Measurements from ENCODE around the gene ISL1. TPM values are rescaled to one million over a fixed set of nuclear protein-coding genes. Genes with fewer than 3 reads are reported as not detected.

ISL1 gene
- total RNA-seq, 1 donor from 2014 or later = not detected

DNA sequence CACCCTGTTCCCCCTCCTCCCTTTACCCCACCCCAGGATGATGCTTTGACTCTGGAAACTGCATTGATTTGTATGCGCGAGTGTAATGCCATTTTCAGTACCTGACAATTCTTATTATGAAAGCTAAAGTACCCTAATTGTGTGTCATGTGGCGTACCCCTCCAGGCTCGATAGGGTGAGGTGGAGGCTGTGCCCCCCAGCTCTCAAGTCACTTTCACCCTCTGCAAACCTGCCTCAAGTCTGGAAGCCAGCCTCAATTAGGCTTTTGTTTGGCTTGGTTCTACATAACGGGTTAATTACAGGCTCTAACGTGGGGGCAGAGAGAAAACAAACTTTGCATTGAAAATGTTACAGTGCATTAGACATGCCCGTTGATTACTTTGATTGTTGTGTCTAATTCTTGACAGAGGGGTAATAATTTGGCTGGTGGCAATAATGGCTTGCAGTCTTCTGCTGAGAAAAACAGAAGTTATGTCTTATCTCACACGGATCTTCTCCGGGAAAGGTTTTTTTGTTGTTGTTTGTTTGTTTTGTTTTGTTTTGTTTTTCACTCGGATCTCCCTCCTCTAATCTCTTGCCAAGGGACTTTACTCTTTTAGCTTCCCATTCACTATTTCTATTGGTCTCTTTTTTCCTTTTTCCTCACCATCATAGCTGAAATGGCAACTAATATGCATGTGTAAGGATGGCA lies 12.6 kb downstream of the ISL1 start:
- H3K9me3 ChIP-seq (ENCODE audit: low read depth) = no peaks in the 10 kb centered on the region
- no peak overlapping the region for H3K4me3 ChIP-seq
- H3K4me1 ChIP-seq = peaks cover 33% of the 10 kb centered on the region
- H3K36me3 Mint-ChIP-seq = no peaks in the 10 kb centered on the region
- no peak for DNase-seq (ENCODE audit: low spot score)
- H3K79me2 ChIP-seq (ENCODE audit: low read depth) = no peaks in the 10 kb centered on the region
- H3K4me3 Mint-ChIP-seq = no peak overlapping the region
- H4K20me1 ChIP-seq (ENCODE audit: low read depth) = peaks cover 92% of the 10 kb centered on the region
- H3K27me3 ChIP-seq = peaks cover 100% of the 10 kb centered on the region
- H3K9ac ChIP-seq = no peak overlapping the region
- H2AFZ ChIP-seq (replicated peaks) = no peak overlapping the region
- peaks cover 14% of the 10 kb centered on the region for H3K4me1 Mint-ChIP-seq
- H3K27ac ChIP-seq = no peak overlapping the region
- H3K9me3 Mint-ChIP-seq = no peaks in the 10 kb centered on the region
- TF ChIP-seq CTCF (IDR thresholded peaks at IDR 0.05) (no peak), EZH2 (IDR thresholded peaks at IDR 0.05) (peak; percentile 19), EZH2phosphoT487 (IDR thresholded peaks at IDR 0.05) (no peak)
- peaks cover 34% of the 10 kb centered on the region for H3F3A ChIP-seq (ENCODE audit: low read depth)
- no peaks in the 10 kb centered on the region for H3K36me3 ChIP-seq
- peaks cover 87% of the 10 kb centered on the region for H3K27me3 Mint-ChIP-seq (ENCODE audit: insufficient read depth, low read depth)
- no peak overlapping the region for H3K4me2 ChIP-seq
- H3K27ac Mint-ChIP-seq = no peak overlapping the region

DNA sequence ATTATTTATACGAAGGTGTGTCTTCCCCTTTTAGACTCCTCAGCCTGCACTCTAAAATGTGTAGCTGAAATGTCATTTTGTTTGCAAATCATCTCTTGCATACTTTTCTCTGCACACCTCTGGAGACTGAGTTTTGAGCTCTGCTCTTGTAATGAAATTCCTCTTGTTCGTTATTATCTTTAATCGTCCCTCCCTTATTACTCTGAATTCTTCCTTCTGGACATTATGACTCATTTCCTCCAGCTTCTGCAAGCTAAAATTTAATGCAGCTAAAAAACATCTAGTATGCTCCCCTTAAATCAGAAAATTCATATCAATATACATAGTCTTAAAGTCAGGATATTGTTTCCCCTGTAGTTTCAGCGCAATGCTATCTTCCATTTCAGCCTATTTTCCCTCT lies 13.5 kb downstream of the ISL1 start:
- Histone ChIP-seq H3K27me3 (peaks cover 100% of the 10 kb centered on the region), H3K9ac (no peak overlapping the region), H2AFZ (replicated peaks) (no peak overlapping the region), H3K4me1 (peaks cover 33% of the 10 kb centered on the region), H3K36me3 (no peaks in the 10 kb centered on the region), H3K27ac (no peak overlapping the region), H3K4me2 (no peak overlapping the region), H4K20me1 (ENCODE audit: low read depth) (peaks cover 82% of the 10 kb centered on the region), H3K9me3 (ENCODE audit: low read depth) (no peaks in the 10 kb centered on the region), H3K79me2 (ENCODE audit: low read depth) (no peaks in the 10 kb centered on the region), H3F3A (ENCODE audit: low read depth) (peaks cover 34% of the 10 kb centered on the region), H3K4me3 (no peak overlapping the region)
- Mint-ChIP-seq H3K27ac (no peak overlapping the region), H3K9me3 (no peaks in the 10 kb centered on the region), H3K27me3 (ENCODE audit: insufficient read depth, low read depth) (peaks cover 82% of the 10 kb centered on the region), H3K4me3 (no peak overlapping the region), H3K36me3 (no peaks in the 10 kb centered on the region), H3K4me1 (peaks cover 14% of the 10 kb centered on the region)
- DNase-seq (ENCODE audit: low spot score) = no peak
- TF ChIP-seq EZH2 (IDR thresholded peaks at IDR 0.05) (peak; percentile 15), CTCF (IDR thresholded peaks at IDR 0.05) (no peak), EZH2phosphoT487 (IDR thresholded peaks at IDR 0.05) (no peak)

DNA sequence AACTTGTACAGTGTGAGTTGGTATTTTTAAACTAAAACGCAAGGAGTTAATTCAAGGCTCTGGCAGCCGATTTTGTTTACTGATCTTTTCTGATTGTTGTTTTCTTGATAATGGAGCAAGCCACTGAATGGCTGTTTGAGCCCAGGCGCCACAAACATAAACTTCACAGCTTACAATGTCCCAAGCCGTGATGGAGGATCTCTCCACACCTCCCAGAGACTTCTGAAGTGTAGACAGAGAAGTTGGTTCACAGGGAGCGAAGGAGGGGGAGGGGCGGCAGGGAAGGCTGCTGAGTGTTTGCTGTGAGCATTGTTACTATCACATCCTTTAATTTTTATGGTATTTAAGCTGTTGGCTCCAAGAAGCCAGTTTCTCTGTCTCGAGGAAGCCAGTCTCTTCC lies 14.7 kb downstream of the ISL1 start:
- TF ChIP-seq EZH2 (IDR thresholded peaks at IDR 0.05) (no peak), EZH2phosphoT487 (IDR thresholded peaks at IDR 0.05) (no peak), CTCF (IDR thresholded peaks at IDR 0.05) (no peak)
- no peaks in the 10 kb centered on the region for H3K9me3 ChIP-seq (ENCODE audit: low read depth)
- no peak overlapping the region for H3K9ac ChIP-seq
- peak; percentile 62 for DNase-seq (ENCODE audit: low spot score)
- no peak overlapping the region for H3K4me2 ChIP-seq
- peaks cover 23% of the 10 kb centered on the region for H3F3A ChIP-seq (ENCODE audit: low read depth)
- H3K4me3 Mint-ChIP-seq = no peak overlapping the region
- no peaks in the 10 kb centered on the region for H3K9me3 Mint-ChIP-seq
- no peak overlapping the region for H3K27ac ChIP-seq
- H3K4me3 ChIP-seq = no peak overlapping the region
- H3K4me1 Mint-ChIP-seq = peaks cover 13% of the 10 kb centered on the region
- no peaks in the 10 kb centered on the region for H3K36me3 Mint-ChIP-seq
- H4K20me1 ChIP-seq (ENCODE audit: low read depth) = peaks cover 71% of the 10 kb centered on the region
- H3K27me3 Mint-ChIP-seq (ENCODE audit: insufficient read depth, low read depth) = peaks cover 74% of the 10 kb centered on the region
- H3K36me3 ChIP-seq = no peaks in the 10 kb centered on the region
- H3K27ac Mint-ChIP-seq = no peak overlapping the region
- no peak overlapping the region for H2AFZ ChIP-seq (replicated peaks)
- peaks cover 100% of the 10 kb centered on the region for H3K27me3 ChIP-seq
- H3K4me1 ChIP-seq = peaks cover 27% of the 10 kb centered on the region
- no peaks in the 10 kb centered on the region for H3K79me2 ChIP-seq (ENCODE audit: low read depth)

All from neural progenitor cell (in vitro differentiated cells).